Heart right ventricle (tissue), 16 donors: ENCODE measurements around the gene PLCL2. TPM values are rescaled to one million over a fixed set of nuclear protein-coding genes. Genes with fewer than 3 reads are reported as not detected.

ENCODE experiments used
- ATAC-seq, 8 donors: fragments of 200-7000 bp; cut with Tn5 transposase; one replicate each; pipeline ENCODE4 v1.9.1; 2020; ENCODE audit warnings: mild to moderate bottlenecking in 8 of 8, moderate library complexity in 8 of 8, moderate number of reproducible peaks in 1 of 8
- DNase-seq, 2 donors: peaks; one replicate each; pipeline ENCODE4 v3.0.0-alpha.2; 2020
- H3K27ac ChIP-seq, 10 donors: fragments of 200-600 bp; sonication (generic) in 2 of 10; one replicate each; pipeline versions ENCODE4 v1.5.0 to v1.8.0; 2020 to 2022; ENCODE audit warnings: mild to moderate bottlenecking in 3 of 10
- H3K27me3 ChIP-seq, 7 donors: fragments of 200-600 bp; one replicate each; pipeline ENCODE4 v1.8.0; 2021 to 2022; ENCODE audit warnings: mild to moderate bottlenecking in 2 of 7
- H3K36me3 ChIP-seq, 9 donors: fragments of 200-600 bp; sonication (generic) in 1 of 9; one replicate each; pipeline versions ENCODE4 v1.5.0 to v1.8.0; 2020 to 2022; ENCODE audit warnings: mild to moderate bottlenecking in 2 of 9
- H3K4me1 ChIP-seq, 9 donors: fragments of 200-600 bp; sonication (generic) in 1 of 9; one replicate each; pipeline versions ENCODE4 v1.5.0 to v1.8.0; 2020 to 2022; ENCODE audit warnings: mild to moderate bottlenecking in 4 of 9
- H3K4me3 ChIP-seq, 10 donors: fragments of 200-600 bp; sonication (generic) in 2 of 10; one replicate each; pipeline versions ENCODE4 v1.5.0 to v1.8.0; 2020 to 2022; ENCODE audit warnings: mild to moderate bottlenecking in 7 of 10, moderate library complexity in 2 of 10
- H3K9me3 ChIP-seq, 11 donors: fragments of 200-600 bp in 10 of 11; sonication (generic) in 2 of 11; one replicate each; pipeline versions ENCODE4 v1.5.0 to v1.8.0; 2013 to 2022; ENCODE audit warnings: mild to moderate bottlenecking in 2 of 11, control low read depth in 1 of 11, moderate library complexity in 1 of 11
- WGBS, 2 donors: extraction: QIAGEN DNeasy Blood & Tissue Kit; methylation state at CpG; one replicate each; pipeline ENCODE4 v1.1.7; 2013; ENCODE audit warnings: inconsistent platforms in 1 of 2; 5-methylcytosine and 5-hydroxymethylcytosine counted together
- intact Hi-C, 10 donors: fragments of 100-400 bp; cut with DNase I; formaldehyde crosslinking; loops; one replicate each; pipeline versions ENCODE4 v1.11.1 to v1.14.2; 2022
- polyA plus RNA-seq, 2 donors: library from polyadenylated mRNA; stranded (reverse); fragments of 200-250 nt; gene quantifications; one replicate each; pipeline ENCODE4 v1.2.3, GENCODE V29; 2013
- total RNA-seq, 10 donors: library from RNA; stranded (reverse); fragmentation: NEBNext Ultra II Directional in 3 of 10; extraction: Animal tissue kit (Norgen Biotek cat#: 25700) in 3 of 10; gene quantifications; one replicate each; pipeline versions ENCODE4 v1.2.1 to v1.2.4, GENCODE V29; 2021 to 2023
- TF ChIP-seq, protein P1 (sequence below), 9 donors: fragments of 200-600 bp; sonication (generic) in 2 of 9; IDR thresholded peaks; one replicate each; pipeline versions ENCODE4 v1.5.0 to v1.8.0; 2021 to 2022; ENCODE audit warnings: antibody characterized with exemption in 9 of 9, mild to moderate bottlenecking in 5 of 9, moderate library complexity in 1 of 9
- donor health status: Arrhythmogenic right ventricular cardiomyopathy.
- donor health status: ischemic (EF 13 %, LVEDD 7.1; RV severe dilation, severe dysfunction).
- donor health status: healthy with polysubstance abuse.
- donor health status: DM: no; HTN: yes; CAD: no.
- donor health status: DM: no; HTN: no; CAD: no.
- donor health status: ischemic (EF 25% LVEDD 6.9; RV normal size, moderate dysfunction).
- donor health status: ischemic (EF 25% LVEDD 5.7; RV mildly dilated, moderate dysfunction).
- donor health status: healthy.
- donor health status: DM: yes; HTN: yes; CAD: no.
- donor health status: Ischemic cardiomyopathy.
- donor health status: ischemic (EF 35%, LVEDD 5.7; RV mildly dilated, moderate dysfunction).
- donor health status: nonischemic (EF 11% LVEDD 7.7; RV severe dilation, severe dysfunction).
- donor health status: DM: yes; HTN: yes; CAD: no.
- donor health status: PGD.
- donor health status: ischemic (EF 29% LVEDD 5.4; RV normal size, mild dysfunction).
- donor health status: nonischemic (EF 23%, LVEDD 6.1; RV moderate dilation, normal function).

PLCL2 gene
- total and polyA plus RNA-seq, 12 donors = 8.7 to 79.8 (median 53.0) TPM

DNA sequence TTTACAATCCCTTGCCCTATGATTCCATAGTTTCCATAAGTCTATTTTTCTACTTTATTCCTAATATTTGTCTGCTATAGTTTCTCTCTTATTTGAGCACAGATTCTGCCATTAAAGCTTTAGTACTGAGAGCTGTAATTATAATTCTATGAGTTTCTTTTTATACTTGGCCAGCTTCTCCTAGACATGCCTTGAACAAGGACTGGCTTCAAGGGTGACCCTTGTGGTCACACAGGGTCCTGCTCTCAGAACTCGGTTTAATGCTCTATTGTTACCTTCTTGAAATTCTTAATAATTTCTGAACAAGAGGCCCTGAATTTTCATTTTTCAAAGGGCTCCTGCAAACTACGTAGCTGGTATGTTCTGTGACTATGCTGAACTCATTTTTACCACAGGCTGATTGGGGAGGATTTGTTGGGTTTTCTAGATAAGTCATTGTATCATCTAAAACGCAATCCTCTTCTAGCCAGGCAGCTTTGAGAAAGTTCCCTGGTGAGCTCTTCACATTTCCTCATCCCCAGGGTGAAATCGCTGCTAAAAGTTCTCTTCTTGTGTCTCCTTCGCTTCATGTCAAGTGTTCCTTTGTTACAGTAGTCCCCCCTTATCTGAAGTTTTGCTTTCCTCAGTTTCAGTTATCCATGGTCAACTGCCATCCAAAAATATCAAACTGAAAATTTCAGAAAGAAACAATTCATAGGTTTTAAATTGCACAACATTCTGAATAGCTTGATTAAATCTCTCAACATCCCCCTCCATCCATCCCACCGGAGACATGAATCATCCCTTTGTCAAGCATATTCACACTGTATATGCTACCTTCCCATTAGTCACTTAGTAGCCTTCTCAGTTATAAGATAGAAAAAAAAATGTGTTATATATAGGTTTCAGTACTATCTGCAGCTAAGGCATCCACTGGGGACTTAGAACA is 12.6 kb upstream of the PLCL2 start:
- WGBS, 2 donors = 78 to 85% methylated on average over 6 of the region's 6 CpGs
- no peaks in the 10 kb centered on the region for H3K9me3 ChIP-seq
- intact Hi-C loops = loop anchor here in 1 of 10 donors (10.0 kb wide), 1 partner anchor 267 kb away; the partner anchor contains the start of gene DAZL
- DNase-seq = no peak
- H3K4me1 ChIP-seq = peaks cover 0 to 46% (median 0%) of the 10 kb centered on the region in 9 donors
- TF ChIP-seq, protein P1, sequence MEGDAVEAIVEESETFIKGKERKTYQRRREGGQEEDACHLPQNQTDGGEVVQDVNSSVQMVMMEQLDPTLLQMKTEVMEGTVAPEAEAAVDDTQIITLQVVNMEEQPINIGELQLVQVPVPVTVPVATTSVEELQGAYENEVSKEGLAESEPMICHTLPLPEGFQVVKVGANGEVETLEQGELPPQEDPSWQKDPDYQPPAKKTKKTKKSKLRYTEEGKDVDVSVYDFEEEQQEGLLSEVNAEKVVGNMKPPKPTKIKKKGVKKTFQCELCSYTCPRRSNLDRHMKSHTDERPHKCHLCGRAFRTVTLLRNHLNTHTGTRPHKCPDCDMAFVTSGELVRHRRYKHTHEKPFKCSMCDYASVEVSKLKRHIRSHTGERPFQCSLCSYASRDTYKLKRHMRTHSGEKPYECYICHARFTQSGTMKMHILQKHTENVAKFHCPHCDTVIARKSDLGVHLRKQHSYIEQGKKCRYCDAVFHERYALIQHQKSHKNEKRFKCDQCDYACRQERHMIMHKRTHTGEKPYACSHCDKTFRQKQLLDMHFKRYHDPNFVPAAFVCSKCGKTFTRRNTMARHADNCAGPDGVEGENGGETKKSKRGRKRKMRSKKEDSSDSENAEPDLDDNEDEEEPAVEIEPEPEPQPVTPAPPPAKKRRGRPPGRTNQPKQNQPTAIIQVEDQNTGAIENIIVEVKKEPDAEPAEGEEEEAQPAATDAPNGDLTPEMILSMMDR (IDR thresholded peaks at IDR 0.05) = no peak
- no peak overlapping the region for H3K4me3 ChIP-seq
- ATAC-seq = no peak
- H3K27me3 ChIP-seq = no peaks in the 10 kb centered on the region
- H3K27ac ChIP-seq = no peak overlapping the region
- no peaks in the 10 kb centered on the region for H3K36me3 ChIP-seq

DNA sequence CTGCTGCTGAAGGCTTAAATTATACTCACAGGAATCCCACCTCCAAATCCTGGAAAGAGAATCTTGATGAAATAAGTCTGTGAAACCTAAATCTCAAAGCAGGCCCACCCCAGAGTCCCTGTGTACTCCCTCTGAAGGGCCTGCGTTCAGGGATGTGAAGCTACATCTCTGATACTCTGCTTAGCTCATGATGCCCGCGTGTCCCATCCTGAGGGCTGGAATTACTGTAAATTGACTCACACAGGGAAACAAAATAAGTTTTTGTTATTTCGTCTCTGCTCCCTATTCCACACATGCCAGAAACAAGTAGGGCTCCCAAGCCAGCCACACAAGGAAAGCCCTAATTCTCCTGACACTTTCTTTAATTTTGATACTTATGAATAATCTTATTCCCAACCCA is 10.9 kb upstream of the PLCL2 start:
- H3K36me3 ChIP-seq = no peaks in the 10 kb centered on the region
- intact Hi-C loops = loop anchor here in 1 of 10 donors (10.0 kb wide), 1 partner anchor 269 kb away; the partner anchor contains the start of gene DAZL
- H3K4me3 ChIP-seq = no peak overlapping the region
- no peak for ATAC-seq
- 94 to 96% methylated on average over 4 of the region's 4 CpGs for WGBS, 2 donors
- peaks cover 0 to 44% (median 0%) of the 10 kb centered on the region in 9 donors for H3K4me1 ChIP-seq
- H3K27ac ChIP-seq = no peak overlapping the region
- DNase-seq = no peak
- TF ChIP-seq, protein P1 (IDR thresholded peaks at IDR 0.05) = no peak
- H3K9me3 ChIP-seq = no peaks in the 10 kb centered on the region
- no peaks in the 10 kb centered on the region for H3K27me3 ChIP-seq

DNA sequence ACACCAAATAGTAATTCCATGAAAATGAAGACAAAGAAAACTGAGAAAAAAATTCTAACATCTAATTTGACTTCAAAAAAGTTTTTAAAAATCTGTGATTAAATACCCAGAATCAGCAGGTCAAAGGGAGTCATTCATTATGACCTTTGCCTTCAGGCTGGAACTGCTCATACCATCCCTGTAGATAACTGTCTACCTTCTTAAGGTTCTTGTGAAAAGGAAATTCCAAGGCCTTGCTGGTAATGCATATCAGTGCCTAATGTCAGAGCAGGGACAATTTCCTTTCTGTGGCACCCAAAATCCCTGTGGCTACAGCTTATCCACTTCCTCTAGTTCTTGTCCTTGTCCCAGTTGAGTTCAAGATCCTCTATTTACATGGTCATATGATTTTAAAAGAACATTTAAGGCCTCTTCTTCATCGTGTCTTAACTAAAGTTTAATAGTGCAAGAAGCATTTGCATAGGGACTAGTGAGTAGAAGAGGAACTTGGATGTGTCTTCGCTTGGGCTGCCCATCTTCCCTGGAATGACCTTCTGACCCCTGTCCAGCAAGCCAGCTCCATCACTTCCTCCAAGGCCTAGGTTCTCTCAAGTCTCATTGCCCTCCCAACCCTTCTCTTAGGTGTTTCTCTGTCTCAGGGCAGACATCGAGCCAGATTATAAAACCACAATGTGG is 8.7 kb upstream of the PLCL2 start:
- Histone ChIP-seq H3K36me3 (no peaks in the 10 kb centered on the region), H3K27me3 (no peaks in the 10 kb centered on the region), H3K9me3 (no peaks in the 10 kb centered on the region), H3K27ac (no peak overlapping the region), H3K4me3 (no peak overlapping the region), H3K4me1 (peaks cover 0 to 32% (median 0%) of the 10 kb centered on the region in 9 donors)
- DNase-seq = no peak
- peak in 3 of 8 donors; percentile 20 to 55 (median 28) for ATAC-seq
- TF ChIP-seq, protein P1 (IDR thresholded peaks at IDR 0.05) = no peak
- intact Hi-C loops = loop anchor here in 1 of 10 donors (5.0 to 10.0 kb wide), 2 partner anchors 39 to 271 kb away; partner anchors contain the start of gene DAZL
- WGBS, 2 donors = 88 to 93% methylated on average over 3 of the region's 3 CpGs

DNA sequence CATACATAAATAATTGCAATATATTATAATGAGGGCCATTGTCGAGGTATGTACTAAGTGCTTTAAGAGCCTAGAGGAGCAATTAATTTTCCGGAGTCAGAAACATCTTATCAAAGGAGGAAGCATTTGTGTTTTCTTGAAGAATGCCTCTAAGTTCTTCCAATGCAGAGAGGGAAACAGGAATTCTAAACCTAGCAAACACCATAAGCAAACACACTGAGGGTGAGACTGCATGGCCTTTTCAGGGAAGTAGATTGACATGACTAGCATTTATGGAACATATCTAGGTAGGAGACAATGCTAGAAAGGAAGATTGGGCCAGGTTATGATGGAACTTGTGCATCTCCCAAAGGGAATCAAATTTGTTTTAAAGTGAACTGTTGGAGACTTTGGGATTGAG is 7.2 kb upstream of the PLCL2 start:
- H3K9me3 ChIP-seq = no peaks in the 10 kb centered on the region
- peaks cover 0 to 36% (median 4%) of the 10 kb centered on the region in 9 donors for H3K4me1 ChIP-seq
- no peak overlapping the region for H3K27ac ChIP-seq
- H3K4me3 ChIP-seq = no peak overlapping the region
- intact Hi-C loops = loop anchor here in 1 of 10 donors (5.0 to 10.0 kb wide), 2 partner anchors 40 to 273 kb away; partner anchors contain the start of gene DAZL
- WGBS, 2 donors = 68 to 74% methylated on average over 2 of the region's 2 CpGs
- no peaks in the 10 kb centered on the region for H3K36me3 ChIP-seq
- H3K27me3 ChIP-seq = no peaks in the 10 kb centered on the region
- no peak for DNase-seq
- TF ChIP-seq, protein P1 (IDR thresholded peaks at IDR 0.05) = no peak
- no peak for ATAC-seq
